ENCODE data around the gene CCL5.

The CCL5 gene

GRCh38 chr17:35879773-35880654, at the start of gene CCL5:
Gene CCL5, minus strand, starts transcription at chr17:35880360.
- TF ChIP-seq Cebpa-rat (IDR thresholded peaks at IDR 0.05) = no peak
- peak within 1 kb of the TSS; percentile 67 for H3K27ac ChIP-seq
- H3K36me3 ChIP-seq = no peaks in the 10 kb centered on the region
- no peaks in the 10 kb centered on the region for H3K27me3 ChIP-seq
- no peak within 1 kb of the TSS; the same call in 1 of the 2 replicates for H3K9ac ChIP-seq
- no peak within 1 kb of the TSS; the same call in 1 of the 2 replicates for H3K4me3 ChIP-seq
- peak within 1 kb of the TSS; percentile 69 for H3K4me2 ChIP-seq
- no peaks in the 10 kb centered on the region for H4K20me1 ChIP-seq
- H3K4me1 ChIP-seq = peaks cover 64% of the 10 kb centered on the region
- H3K9me3 ChIP-seq = no peaks in the 10 kb centered on the region

GRCh38 chr17:35927714-35928113, 47.6 kb upstream of the CCL5 start:
- Histone ChIP-seq H3K4me2 (no peak overlapping the region), H3K9ac (no peak overlapping the region), H3K4me3 (no peak overlapping the region), H3K27me3 (no peaks in the 10 kb centered on the region), H3K36me3 (peaks cover 10% of the 10 kb centered on the region; the same call in 1 of the 2 replicates), H3K9me3 (no peaks in the 10 kb centered on the region), H3K27ac (no peak overlapping the region), H4K20me1 (no peaks in the 10 kb centered on the region), H3K4me1 (peaks cover 18% of the 10 kb centered on the region)
- no peak for TF ChIP-seq Cebpa-rat (IDR thresholded peaks at IDR 0.05)

DNA sequence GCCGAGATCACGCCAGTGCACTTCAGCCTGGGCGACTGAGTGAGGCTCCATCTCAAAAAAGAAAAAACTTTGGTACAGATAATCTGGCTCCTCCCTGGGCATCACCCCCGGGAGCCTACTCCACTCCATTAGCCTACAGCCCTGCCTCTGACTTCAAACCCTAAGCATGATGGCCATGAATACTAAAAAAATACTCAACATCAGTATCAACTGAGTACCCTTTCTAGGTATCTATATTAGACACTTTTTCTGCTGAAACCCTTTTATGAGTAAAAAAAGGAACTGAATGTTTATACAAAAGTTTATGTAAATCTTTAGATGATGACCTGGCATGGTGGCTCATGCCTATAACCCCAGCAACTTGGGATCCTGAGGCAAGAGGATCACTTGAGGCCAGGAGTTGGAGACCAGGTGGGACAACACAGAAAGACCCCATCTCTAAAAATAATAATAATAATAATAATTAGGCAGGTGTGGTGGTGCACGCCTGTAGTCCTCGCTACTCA, 43.5 kb upstream of the CCL5 start:
- Histone ChIP-seq H3K36me3 (peaks cover 12% of the 10 kb centered on the region; the same call in 1 of the 2 replicates), H3K9ac (no peak overlapping the region), H3K9me3 (no peaks in the 10 kb centered on the region), H3K4me3 (no peak overlapping the region), H3K4me1 (peaks cover 5% of the 10 kb centered on the region), H3K4me2 (no peak overlapping the region), H3K27ac (no peak overlapping the region), H4K20me1 (no peaks in the 10 kb centered on the region), H3K27me3 (no peaks in the 10 kb centered on the region)
- no peak for TF ChIP-seq Cebpa-rat (IDR thresholded peaks at IDR 0.05)

GRCh38 chr17:35920229-35920628, 40.1 kb upstream of the CCL5 start:
- H3K36me3 ChIP-seq = peaks cover 12% of the 10 kb centered on the region; the same call in 1 of the 2 replicates
- H3K9ac ChIP-seq = no peak overlapping the region
- no peaks in the 10 kb centered on the region for H4K20me1 ChIP-seq
- H3K9me3 ChIP-seq = 0 out of 2 replicates have a peak, but pooled peaks cover 6% of the 10 kb centered on the region
- H3K27ac ChIP-seq = no peak overlapping the region
- H3K27me3 ChIP-seq = no peaks in the 10 kb centered on the region
- peaks cover 10% of the 10 kb centered on the region for H3K4me1 ChIP-seq
- no peak overlapping the region for H3K4me2 ChIP-seq
- H3K4me3 ChIP-seq = no peak overlapping the region
- TF ChIP-seq Cebpa-rat (IDR thresholded peaks at IDR 0.05) = no peak

- no peaks in the 10 kb centered on the region for H4K20me1 ChIP-seq
- H3K36me3 ChIP-seq = peaks cover 6% of the 10 kb centered on the region; the same call in 1 of the 2 replicates
- H3K4me1 ChIP-seq = peaks cover 10% of the 10 kb centered on the region
- H3K4me3 ChIP-seq = no peak overlapping the region
- H3K9ac ChIP-seq = no peak overlapping the region
- H3K9me3 ChIP-seq = 0 out of 2 replicates have a peak, but pooled peaks cover 6% of the 10 kb centered on the region
- peak overlapping the region; percentile 39 for H3K4me2 ChIP-seq
- H3K27me3 ChIP-seq = no peaks in the 10 kb centered on the region
- H3K27ac ChIP-seq = no peak overlapping the region
- TF ChIP-seq Cebpa-rat (IDR thresholded peaks at IDR 0.05) = no peak
These were observed 38.5 kb upstream of the CCL5 start for GRCh38 chr17:35918665-35919064.

DNA sequence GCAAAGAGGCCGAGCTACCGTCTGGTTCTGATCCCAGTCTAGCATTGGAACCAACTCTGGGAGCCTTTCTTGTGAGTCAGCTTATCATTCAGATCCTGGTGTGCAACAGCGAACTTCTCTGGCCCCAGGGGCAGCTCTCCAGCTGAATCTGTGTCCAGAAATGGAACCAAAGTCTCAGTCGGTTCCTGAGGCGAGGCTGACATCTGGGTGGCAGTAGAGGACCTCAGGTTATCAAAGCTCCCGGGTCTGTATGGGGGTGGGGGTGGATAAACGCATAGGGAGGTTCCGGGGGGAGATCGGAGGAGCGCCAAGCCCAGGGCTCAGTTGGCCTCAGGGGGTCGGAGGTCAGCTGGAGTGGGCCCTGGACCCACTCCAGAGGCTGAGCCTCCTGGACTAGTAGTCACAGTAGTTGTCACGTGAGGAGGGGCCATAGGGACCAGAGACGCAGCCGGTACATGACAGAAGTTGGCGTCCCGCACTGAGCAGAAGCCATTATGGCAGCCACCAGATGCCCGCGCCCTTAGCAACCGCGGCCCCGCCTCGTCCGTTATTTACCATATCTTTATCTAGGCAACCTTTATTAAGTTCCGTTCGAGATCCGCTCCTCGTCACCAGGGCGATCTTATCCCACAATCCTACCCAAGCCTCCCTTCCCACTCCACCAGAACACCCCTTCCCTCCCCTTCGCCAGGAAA, 37.5 kb upstream of the CCL5 start:
- TF ChIP-seq Cebpa-rat (IDR thresholded peaks at IDR 0.05) = no peak
- Histone ChIP-seq H3K27ac (no peak overlapping the region), H3K9me3 (0 out of 2 replicates have a peak, but pooled peaks cover 6% of the 10 kb centered on the region), H3K4me1 (peaks cover 10% of the 10 kb centered on the region), H3K36me3 (peaks cover 2% of the 10 kb centered on the region; the same call in 1 of the 2 replicates), H3K4me3 (no peak overlapping the region), H3K27me3 (no peaks in the 10 kb centered on the region), H3K9ac (no peak overlapping the region), H4K20me1 (no peaks in the 10 kb centered on the region), H3K4me2 (no peak overlapping the region)

DNA sequence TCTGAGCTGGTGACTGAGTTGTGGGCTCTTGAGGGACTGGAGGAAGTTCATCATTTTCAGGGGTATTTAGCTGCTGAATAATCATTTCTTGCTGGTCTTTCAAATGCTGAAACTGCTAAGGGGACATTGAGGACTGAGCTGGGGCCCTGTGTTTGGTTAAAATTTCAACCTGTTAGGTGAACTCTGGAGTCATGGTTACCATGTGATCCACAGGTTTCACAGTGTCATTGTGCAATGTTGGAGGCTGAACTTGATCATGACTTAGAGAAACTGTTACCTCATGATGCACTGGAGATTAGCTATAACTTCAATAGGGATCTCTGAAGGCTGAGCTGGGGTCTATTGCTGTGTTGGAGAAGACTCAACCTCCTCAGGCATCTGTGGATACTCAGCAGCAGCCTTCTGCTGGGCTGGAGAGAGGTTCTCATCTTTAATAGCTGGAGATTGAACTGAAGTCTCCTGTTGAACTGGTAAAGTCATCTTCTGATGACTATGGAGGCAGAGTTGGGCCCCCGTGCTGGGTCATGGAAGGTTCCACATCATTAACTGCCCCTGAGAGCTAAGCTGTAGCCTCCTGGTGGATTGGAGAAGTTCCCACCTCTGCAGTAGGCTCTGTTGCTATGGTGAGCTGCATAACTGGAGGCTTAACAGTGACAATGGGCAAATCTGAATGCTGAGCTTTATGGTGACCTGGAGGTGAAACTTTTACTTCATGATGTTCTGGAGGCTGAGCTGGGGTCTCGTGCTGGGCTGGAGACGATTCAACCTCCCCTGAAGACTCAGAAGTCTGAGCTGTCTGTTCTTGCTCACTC, 35.2 kb upstream of the CCL5 start:
- no peaks in the 10 kb centered on the region; the same call in 1 of the 2 replicates for H3K36me3 ChIP-seq
- no peak overlapping the region for H3K4me3 ChIP-seq
- H3K27ac ChIP-seq = no peak overlapping the region
- H3K4me1 ChIP-seq = peaks cover 10% of the 10 kb centered on the region
- H3K9me3 ChIP-seq = 0 out of 2 replicates have a peak, but pooled peaks cover 6% of the 10 kb centered on the region
- H3K4me2 ChIP-seq = no peak overlapping the region
- no peak overlapping the region for H3K9ac ChIP-seq
- TF ChIP-seq Cebpa-rat (IDR thresholded peaks at IDR 0.05) = no peak
- no peaks in the 10 kb centered on the region for H4K20me1 ChIP-seq
- H3K27me3 ChIP-seq = no peaks in the 10 kb centered on the region

DNA sequence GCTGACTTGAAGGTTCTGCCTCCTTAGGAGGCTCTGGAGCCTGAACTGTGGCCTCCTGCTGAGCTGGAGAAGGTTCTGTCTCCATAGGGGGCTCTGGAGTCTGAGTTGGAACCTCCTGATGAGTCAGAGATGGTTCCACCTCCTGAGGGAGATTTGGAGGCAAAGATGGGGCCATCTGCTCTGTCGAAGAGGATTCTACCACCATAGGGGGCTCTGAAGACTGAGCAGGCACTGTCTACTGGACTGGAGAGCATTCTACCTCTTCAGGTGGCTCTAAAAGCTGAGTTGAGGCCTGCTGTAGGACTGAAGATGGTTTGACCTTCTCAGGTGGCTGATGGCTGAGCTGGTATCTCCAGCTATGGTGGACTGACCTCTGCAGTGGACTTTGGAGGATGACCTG, 34.2 kb upstream of the CCL5 start:
- Histone ChIP-seq H3K9me3 (0 out of 2 replicates have a peak, but pooled peaks cover 6% of the 10 kb centered on the region), H3K4me3 (no peak overlapping the region), H3K27me3 (no peaks in the 10 kb centered on the region), H3K27ac (no peak overlapping the region), H3K9ac (no peak overlapping the region), H4K20me1 (no peaks in the 10 kb centered on the region), H3K4me1 (peaks cover 10% of the 10 kb centered on the region), H3K4me2 (no peak overlapping the region), H3K36me3 (no peaks in the 10 kb centered on the region; the same call in 1 of the 2 replicates)
- TF ChIP-seq Cebpa-rat (IDR thresholded peaks at IDR 0.05) = no peak

GRCh38 chr17:35913609-35914008, 33.4 kb upstream of the CCL5 start:
- 0 out of 2 replicates have a peak, but pooled peaks cover 6% of the 10 kb centered on the region for H3K9me3 ChIP-seq
- H3K9ac ChIP-seq = no peak overlapping the region
- H4K20me1 ChIP-seq = no peaks in the 10 kb centered on the region
- no peak for TF ChIP-seq Cebpa-rat (IDR thresholded peaks at IDR 0.05)
- no peak overlapping the region for H3K27ac ChIP-seq
- no peak overlapping the region for H3K4me2 ChIP-seq
- H3K4me1 ChIP-seq = peaks cover 4% of the 10 kb centered on the region
- H3K36me3 ChIP-seq = no peaks in the 10 kb centered on the region; the same call in 1 of the 2 replicates
- no peak overlapping the region for H3K4me3 ChIP-seq
- H3K27me3 ChIP-seq = no peaks in the 10 kb centered on the region

Data from BLaER1 (cell line).